Raji (cell line): ENCODE results near the gene RNF11.

Experiments
- POLR2A ChIP-seq: IDR thresholded peaks from 2 replicates; pipeline ENCODE4 v1.6.1; 2011; ENCODE audit warnings: low read depth, low read length, control low read depth; ENCODE audit not compliant: insufficient read depth

RNF11 gene, protein sequence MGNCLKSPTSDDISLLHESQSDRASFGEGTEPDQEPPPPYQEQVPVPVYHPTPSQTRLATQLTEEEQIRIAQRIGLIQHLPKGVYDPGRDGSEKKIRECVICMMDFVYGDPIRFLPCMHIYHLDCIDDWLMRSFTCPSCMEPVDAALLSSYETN

DNA sequence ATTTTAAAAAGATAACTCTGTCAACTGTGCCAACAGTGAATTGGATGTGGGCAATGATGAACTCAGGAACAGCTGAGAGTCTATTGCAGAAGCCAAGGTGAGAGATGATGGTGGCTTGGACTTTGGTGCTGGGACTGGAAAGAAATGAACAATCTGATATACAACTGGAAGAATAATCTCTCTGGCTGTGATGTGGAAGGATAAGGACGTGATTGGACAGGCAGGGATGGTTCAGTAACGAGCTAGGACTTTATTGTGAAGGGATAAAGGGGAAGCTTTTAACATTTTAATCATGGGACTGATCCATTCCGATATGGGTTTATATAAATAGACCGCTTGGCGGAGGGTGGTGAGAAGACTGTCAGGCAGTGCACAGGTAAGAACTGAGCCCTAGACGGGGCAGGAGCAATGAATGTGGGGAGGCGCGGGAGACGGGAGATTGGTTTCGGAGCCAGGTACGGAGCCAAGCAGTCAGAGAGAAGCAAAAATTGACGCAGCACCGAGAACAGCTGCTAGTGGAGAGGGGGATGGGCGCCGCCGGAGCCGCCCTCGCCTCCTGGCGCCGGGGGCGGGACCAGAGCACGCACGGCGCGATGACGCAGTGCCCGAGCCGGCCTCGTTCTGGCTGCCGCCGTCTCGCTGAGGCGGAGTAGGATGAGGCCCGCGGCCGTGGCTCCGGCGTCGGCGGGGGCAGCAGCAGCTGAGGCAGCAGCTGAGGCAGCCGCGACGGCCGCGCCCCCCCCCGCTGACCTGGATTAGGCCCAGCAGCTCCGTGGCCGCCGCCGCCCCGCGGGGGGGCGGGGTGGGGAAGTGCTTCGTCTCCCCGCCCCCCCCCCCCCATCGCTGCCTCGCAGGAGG lies at the start of gene RNF11:
Gene RNF11, plus strand, starts transcription at position 601 of the 858 bp plus-strand sequence. CDS start 484 bp downstream, outside the sequence.
- TF ChIP-seq POLR2A: peak; percentile 81

DNA sequence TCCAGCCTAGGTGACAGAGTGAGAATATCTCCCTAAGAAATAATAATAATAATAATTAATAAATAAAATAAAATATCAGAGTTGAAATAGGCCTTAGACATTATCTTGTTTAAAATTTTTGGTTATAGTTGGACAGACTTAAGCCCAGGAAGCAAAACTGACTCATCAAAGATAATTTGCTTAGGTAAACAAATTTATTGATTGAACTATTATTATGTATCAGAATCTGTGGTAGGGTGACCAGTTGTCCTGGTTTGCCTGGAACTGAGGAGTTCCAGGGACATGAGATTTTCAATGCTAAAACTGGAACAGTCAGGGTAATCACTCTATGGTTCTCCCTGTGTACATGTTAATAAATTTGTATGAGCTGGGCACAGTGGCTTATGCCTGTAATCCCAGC lies 47.8 kb upstream of the RNF11 start:
- TF ChIP-seq POLR2A: no peak

DNA sequence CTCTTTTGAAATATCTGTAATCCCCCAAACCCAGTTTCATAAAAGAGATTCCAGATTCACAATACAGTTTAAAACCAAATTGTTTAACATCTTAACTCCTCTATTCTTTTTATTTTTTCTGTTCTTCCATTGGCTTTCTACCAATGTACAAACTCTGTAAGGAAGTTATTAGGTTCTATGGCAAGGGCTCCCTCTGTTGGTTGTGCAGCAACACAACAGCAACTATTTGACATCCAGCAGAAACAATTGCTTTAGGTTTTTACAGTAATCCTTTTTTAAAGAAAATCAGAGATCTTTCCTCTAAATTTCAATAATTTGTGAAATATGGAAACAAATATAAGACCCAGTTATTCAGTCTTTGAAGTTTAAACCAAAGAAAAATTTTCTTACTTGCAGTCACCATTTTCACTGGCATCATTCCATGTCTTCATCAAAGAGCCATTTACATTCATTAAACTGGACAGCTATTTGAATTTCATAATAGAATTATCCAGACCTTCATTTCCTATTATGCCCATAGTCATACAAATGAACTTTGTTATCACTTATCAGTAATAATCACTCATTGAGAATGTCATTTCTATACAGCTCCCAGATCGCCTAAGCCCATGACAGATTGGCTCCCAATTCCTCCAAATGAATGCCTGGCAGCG lies 46.5 kb upstream of the RNF11 start:
- TF ChIP-seq POLR2A: no peak

DNA sequence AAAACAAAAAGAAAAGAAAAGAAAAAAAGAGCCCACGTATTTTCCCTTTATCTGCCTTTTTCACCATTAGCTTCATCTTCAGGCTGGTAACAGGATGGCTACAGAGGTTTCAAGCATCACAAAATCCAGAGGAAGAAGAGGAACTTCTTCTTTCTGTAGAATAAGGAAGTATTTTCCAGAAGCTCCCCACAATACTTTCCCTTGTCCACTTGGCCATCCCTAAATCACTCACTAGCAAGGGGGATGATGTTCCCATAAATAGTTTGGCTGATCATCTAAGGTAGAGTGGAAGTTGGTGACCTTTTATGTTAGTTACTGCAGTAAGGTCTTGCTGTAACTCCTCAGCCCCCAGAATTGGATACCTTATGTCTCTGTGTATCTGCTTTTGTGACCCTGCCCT lies 45.1 kb upstream of the RNF11 start:
- no peak for TF ChIP-seq POLR2A

DNA sequence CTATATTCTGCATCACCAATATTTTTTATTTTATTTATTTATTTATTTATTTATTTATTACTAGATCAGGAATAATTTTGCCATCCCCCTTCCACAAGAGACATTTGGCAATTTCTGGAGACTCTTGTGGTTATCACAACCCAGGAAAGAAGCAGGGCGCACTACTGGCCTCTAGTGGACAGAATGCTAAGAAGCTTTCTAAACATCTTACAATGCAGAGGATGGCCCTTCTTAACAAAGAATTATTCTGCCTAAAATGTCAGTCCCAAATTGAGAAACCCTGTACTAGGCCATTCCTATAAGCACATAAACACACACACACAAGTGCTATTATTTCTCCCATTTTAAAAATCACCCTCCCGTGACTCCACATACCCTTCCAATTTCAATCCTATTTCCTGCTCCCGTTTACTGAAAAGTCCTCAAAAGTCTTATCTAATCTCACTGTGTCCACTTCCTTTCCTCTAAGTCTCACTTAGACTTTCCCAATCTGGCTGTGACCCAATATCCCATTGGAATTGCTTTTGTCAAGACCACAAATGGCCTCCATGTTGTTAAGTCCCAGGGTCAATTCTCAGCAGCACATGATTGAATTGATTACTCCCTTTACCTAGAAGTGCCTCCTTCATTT lies 43.7 kb upstream of the RNF11 start:
- TF ChIP-seq POLR2A: no peak

DNA sequence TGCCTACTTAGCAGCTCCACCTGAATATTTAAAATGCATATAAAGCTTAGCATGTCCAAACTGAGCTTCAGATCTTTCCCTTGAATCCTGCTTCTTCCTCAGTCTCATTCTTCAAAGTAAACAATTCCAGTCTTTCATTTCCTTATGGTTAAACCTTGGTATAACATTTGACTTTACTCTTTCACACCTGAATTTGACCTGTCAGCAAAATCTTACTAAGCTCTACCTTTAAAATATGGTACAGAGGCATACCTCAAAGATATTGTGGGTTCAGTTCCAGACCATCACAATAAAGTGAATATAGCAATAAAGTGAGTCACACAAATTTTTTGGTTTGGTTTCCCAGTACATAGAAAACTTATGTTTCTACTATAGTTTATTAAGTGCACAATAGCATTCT lies 42.5 kb upstream of the RNF11 start:
- no peak for TF ChIP-seq POLR2A

DNA sequence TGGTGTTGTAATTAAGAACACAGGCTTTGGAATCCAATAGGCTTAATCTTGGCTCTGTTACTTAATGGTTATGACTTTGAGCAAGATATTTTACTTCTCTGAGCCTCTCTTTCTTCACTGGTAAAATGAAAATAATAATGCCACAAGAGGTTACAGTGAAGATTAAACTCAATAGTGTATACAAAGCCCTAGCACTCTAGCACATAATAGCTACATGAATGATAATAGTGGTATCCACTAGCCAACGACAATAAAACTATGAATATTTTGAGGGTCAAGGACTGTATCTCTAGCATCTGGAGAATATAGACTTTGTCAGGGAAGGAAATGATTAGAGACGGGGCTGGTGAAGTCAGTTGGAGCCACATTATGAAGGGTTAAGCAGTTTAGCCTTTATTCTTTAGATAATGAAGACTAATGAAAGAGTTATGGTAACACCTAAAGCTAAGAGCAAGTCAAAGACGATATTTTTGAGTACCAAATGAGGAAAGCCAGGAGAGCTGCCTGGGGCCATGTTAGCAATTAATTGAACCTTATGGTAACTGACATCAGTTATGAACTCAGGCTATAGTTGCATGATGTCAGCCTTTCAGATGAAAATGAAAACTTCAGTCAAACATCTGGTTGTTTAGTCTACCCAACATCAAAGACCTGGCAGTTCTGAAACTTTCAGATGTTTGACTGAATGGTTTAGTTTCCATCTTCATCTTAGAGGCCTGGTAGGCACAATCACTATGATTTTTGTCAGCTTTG lies 32.8 kb upstream of the RNF11 start:
- TF ChIP-seq POLR2A: no peak

DNA sequence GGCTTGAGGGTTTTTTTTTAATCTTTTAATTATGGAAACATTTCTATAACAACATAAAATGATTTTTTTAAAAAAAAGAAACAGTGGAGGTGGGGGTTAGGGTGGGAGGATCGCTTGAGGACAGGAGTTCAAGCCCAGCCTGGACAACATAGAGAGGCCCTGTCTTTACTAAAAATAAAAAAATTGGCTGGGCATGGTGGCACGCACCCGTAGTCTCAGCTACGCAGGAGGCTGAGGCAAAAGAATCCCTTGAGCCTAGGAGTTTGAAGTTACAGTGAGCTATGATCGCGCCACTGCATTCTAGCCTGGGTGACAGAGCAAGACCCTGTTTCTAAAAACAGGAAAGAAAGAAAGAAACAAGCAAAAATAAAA lies 32.2 kb upstream of the RNF11 start:
- TF ChIP-seq POLR2A: no peak

DNA sequence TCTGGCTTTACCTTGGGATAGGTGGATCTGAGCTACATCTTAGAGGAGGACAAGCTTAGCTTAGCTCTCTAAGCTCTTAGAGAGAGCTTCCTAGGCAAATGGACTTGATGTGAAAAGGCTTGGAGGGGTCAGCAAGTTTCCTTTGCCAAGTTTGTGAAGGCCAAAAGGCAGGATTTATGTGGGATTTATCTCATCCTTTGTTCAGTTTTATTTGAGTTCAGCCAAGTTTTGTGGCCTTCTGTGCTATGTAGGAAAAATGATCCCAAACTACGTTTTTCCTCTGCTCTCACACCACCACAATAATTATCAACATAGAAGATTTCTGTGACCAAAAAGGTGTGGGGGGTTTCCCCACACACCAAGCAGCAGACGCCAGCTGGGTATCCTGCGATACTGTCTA lies 26.0 kb upstream of the RNF11 start:
- no peak for TF ChIP-seq POLR2A

DNA sequence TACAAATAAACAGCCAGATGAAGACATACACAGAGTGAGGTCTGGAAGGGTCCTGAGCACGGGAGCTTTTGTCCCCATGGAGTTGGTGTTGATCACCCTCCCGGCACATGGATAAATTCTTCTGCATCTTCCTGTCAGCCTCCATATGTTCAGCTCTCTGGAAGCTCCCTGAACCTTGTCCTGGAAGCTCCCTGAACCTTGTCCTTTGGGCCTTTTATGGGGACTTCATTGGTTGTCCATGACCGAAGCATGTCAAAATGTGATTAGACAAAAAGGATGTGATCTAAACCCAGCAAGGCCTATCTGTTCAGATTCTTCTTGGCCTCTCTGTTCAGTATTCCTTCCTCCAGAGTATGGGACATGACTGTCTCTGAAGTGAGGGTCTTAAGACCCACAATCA lies 25.4 kb upstream of the RNF11 start:
- no peak for TF ChIP-seq POLR2A

DNA sequence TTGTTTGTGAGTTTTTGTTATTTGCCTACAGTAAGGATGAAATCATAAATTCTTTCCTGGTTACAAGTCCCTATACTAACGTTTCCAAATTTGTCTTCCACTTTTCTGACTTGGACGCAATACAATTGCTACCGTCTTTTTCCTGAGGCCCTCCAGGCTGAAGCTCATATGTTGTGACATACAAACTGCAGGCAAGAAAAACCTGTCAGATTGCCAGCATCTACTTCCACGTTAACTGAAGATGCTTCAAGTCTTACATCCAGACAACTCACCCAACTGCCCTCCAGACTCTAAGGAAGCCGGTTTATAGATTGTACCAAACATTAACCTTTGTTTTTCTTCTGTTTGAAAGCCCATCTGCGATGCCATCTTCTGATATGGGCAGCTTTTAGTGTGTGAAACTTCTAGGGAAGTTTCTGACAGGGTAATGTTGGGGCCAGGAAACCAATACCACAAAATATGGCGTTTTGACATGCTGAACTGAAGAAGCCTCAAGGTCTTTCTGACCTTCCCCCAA lies 21.4 kb upstream of the RNF11 start:
- TF ChIP-seq POLR2A: no peak

DNA sequence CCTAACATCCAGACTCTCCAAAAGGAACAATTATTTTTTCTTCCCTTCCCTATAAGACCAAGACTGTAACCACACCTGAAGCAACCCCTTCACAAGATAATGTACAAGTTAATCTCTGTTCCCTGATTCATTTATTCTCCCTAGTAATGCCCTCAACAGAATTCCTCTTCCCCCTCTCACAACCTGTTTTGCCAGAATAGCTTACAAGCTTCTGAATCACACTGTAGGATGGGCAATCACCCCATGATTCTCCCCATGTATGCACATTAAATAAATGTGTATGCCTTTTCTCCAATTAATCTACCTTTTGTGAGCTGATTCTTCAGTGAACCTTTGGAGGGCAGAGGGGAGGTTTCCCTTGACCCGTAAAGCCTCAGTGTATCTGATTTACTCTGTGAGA lies 20.9 kb upstream of the RNF11 start:
- TF ChIP-seq POLR2A: no peak

DNA sequence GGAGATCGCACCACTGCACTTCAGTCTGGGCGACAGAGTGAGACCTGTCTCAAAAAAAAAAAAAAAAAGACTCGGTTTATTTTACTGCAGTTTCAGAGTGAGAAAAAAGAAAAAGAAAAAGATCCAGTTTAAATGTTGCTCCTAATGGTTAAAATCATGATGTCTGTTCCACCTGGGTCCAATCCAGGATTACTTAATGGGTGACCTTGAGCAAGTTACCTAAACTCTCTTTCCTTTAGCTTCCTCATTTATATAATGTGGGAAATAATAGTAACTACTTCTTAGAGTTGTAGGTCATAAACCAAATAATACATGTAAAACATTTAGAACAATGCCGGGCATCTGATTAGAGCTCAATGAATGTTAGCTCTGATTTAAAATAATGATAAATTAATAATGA lies 19.4 kb upstream of the RNF11 start:
- no peak for TF ChIP-seq POLR2A

DNA sequence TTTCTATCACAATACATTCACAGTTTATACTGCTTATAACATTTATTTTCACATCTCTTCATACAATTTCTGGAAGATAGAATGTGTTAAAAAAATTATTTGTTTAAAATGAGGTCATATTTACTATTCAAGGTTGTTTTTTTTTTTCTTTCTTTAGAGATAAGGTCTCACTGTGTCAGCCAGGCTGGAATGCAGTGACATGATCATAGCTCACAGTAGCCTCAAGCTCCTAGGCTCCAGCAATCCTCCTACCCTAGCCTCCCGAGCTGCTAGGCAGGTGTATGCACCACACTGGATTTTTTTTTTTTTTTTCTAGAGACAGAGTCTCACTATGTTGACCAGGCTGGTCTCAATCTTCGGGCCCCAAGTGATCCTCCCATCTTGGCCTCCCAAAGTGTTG lies 19.0 kb upstream of the RNF11 start:
- no peak for TF ChIP-seq POLR2A

DNA sequence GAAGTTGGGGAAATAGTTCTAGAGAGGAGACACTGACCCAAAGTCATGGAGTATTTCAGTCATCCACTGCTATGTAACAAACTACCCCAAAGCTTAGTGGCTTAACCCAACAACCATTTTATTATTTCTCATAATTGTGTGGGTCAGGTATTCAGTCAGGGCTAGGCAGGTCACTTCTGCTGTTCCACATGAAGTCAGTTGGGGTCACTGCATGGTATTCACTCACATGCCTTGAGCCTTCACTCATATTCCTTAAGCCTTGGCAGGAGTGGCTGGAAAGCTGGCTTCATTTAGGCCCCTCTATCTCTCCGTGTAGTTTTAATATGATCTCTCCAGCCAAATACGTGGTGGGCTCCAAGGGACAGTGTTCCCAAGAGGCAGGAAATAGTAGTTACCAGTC lies 17.5 kb upstream of the RNF11 start:
- no peak for TF ChIP-seq POLR2A
